ENCODE results near the gene MFSD6.

Gene MFSD6

GRCh38 chr2:190470256-190470826 lies 62.2 kb downstream of the MFSD6 start:
- Histone ChIP-seq H3K4me1 (ENCODE audit: control insufficient read depth, insufficient read depth, low read length) (no peaks in the 10 kb centered on the region), H3K4me3 (ENCODE audit: insufficient read depth, low read depth, low read length) (no peak overlapping the region), H3K9me3 (ENCODE audit: control insufficient read depth, low read length) (no peaks in the 10 kb centered on the region), H3K36me3 (ENCODE audit: control insufficient read depth, insufficient read depth, low read length) (no peaks in the 10 kb centered on the region), H3K27me3 (ENCODE audit: control insufficient read depth, insufficient read depth, low read length, poor library complexity, severe bottlenecking) (no peaks in the 10 kb centered on the region), H3K27ac (ENCODE audit: insufficient read depth, low read depth, low read length, poor library complexity, severe bottlenecking) (no peak overlapping the region)
- WGBS, 2 experiments: 90 to 96% methylated on average over 3 of the region's 5 CpGs

- Histone ChIP-seq H3K27me3 (ENCODE audit: control insufficient read depth, insufficient read depth, low read length, poor library complexity, severe bottlenecking) (no peaks in the 10 kb centered on the region), H3K27ac (ENCODE audit: insufficient read depth, low read depth, low read length, poor library complexity, severe bottlenecking) (no peak overlapping the region), H3K4me3 (ENCODE audit: insufficient read depth, low read depth, low read length) (no peak overlapping the region), H3K9me3 (ENCODE audit: control insufficient read depth, low read length) (no peaks in the 10 kb centered on the region), H3K4me1 (ENCODE audit: control insufficient read depth, insufficient read depth, low read length) (no peaks in the 10 kb centered on the region), H3K36me3 (ENCODE audit: control insufficient read depth, insufficient read depth, low read length) (no peaks in the 10 kb centered on the region)
- WGBS, 2 experiments: 91 to 94% methylated on average over 4 of the region's 4 CpGs
Observed at GRCh38 chr2:190477661-190478454, 69.7 kb downstream of the MFSD6 start.

- H3K4me1 ChIP-seq (ENCODE audit: control insufficient read depth, insufficient read depth, low read length): no peaks in the 10 kb centered on the region
- H3K27me3 ChIP-seq (ENCODE audit: control insufficient read depth, insufficient read depth, low read length, poor library complexity, severe bottlenecking): no peaks in the 10 kb centered on the region
- no peaks in the 10 kb centered on the region for H3K36me3 ChIP-seq (ENCODE audit: control insufficient read depth, insufficient read depth, low read length)
- H3K9me3 ChIP-seq (ENCODE audit: control insufficient read depth, low read length): no peaks in the 10 kb centered on the region
- no peak overlapping the region for H3K27ac ChIP-seq (ENCODE audit: insufficient read depth, low read depth, low read length, poor library complexity, severe bottlenecking)
- H3K4me3 ChIP-seq (ENCODE audit: insufficient read depth, low read depth, low read length): no peak overlapping the region
- 94 to 96% methylated on average over 2 to 3 of the region's 3 CpGs for WGBS, 2 experiments
Observed at GRCh38 chr2:190478572-190479195, 70.5 kb downstream of the MFSD6 start.

- 75 to 88% methylated on average over 2 of the region's 2 CpGs for WGBS, 2 experiments
- no peaks in the 10 kb centered on the region for H3K9me3 ChIP-seq (ENCODE audit: control insufficient read depth, low read length)
- no peaks in the 10 kb centered on the region for H3K27me3 ChIP-seq (ENCODE audit: control insufficient read depth, insufficient read depth, low read length, poor library complexity, severe bottlenecking)
- no peaks in the 10 kb centered on the region for H3K4me1 ChIP-seq (ENCODE audit: control insufficient read depth, insufficient read depth, low read length)
- no peak overlapping the region for H3K27ac ChIP-seq (ENCODE audit: insufficient read depth, low read depth, low read length, poor library complexity, severe bottlenecking)
- H3K4me3 ChIP-seq (ENCODE audit: insufficient read depth, low read depth, low read length): no peak overlapping the region
- H3K36me3 ChIP-seq (ENCODE audit: control insufficient read depth, insufficient read depth, low read length): no peaks in the 10 kb centered on the region
Observed at GRCh38 chr2:190481339-190481738, 73.2 kb downstream of the MFSD6 start.

- H3K4me3 ChIP-seq (ENCODE audit: insufficient read depth, low read depth, low read length): no peak overlapping the region
- no peak overlapping the region for H3K27ac ChIP-seq (ENCODE audit: insufficient read depth, low read depth, low read length, poor library complexity, severe bottlenecking)
- no peaks in the 10 kb centered on the region for H3K4me1 ChIP-seq (ENCODE audit: control insufficient read depth, insufficient read depth, low read length)
- H3K9me3 ChIP-seq (ENCODE audit: control insufficient read depth, low read length): no peaks in the 10 kb centered on the region
- H3K36me3 ChIP-seq (ENCODE audit: control insufficient read depth, insufficient read depth, low read length): no peaks in the 10 kb centered on the region
- H3K27me3 ChIP-seq (ENCODE audit: control insufficient read depth, insufficient read depth, low read length, poor library complexity, severe bottlenecking): no peaks in the 10 kb centered on the region
Observed at GRCh38 chr2:190482451-190482850, 74.3 kb downstream of the MFSD6 start.

GRCh38 chr2:190486037-190486623 lies 78.0 kb downstream of the MFSD6 start:
- Histone ChIP-seq H3K4me1 (ENCODE audit: control insufficient read depth, insufficient read depth, low read length) (peaks cover 4% of the 10 kb centered on the region), H3K36me3 (ENCODE audit: control insufficient read depth, insufficient read depth, low read length) (no peaks in the 10 kb centered on the region)
- 88 to 89% methylated on average over 2 of the region's 3 CpGs for WGBS, 2 experiments

GRCh38 chr2:190488516-190489233 lies 80.5 kb downstream of the MFSD6 start:
- no peaks in the 10 kb centered on the region for H3K27me3 ChIP-seq (ENCODE audit: control insufficient read depth, insufficient read depth, low read length, poor library complexity, severe bottlenecking)
- WGBS, 2 experiments: 83 to 88% methylated on average over 4 to 6 of the region's 6 CpGs
- H3K27ac ChIP-seq (ENCODE audit: insufficient read depth, low read depth, low read length, poor library complexity, severe bottlenecking): no peak overlapping the region
- peaks cover 4% of the 10 kb centered on the region for H3K4me1 ChIP-seq (ENCODE audit: control insufficient read depth, insufficient read depth, low read length)
- H3K36me3 ChIP-seq (ENCODE audit: control insufficient read depth, insufficient read depth, low read length): no peaks in the 10 kb centered on the region
- H3K4me3 ChIP-seq (ENCODE audit: insufficient read depth, low read depth, low read length): no peak overlapping the region
- no peaks in the 10 kb centered on the region for H3K9me3 ChIP-seq (ENCODE audit: control insufficient read depth, low read length)

More at GRCh38 chr2:190486037-190486623, 78.0 kb downstream of the MFSD6 start:
- Histone ChIP-seq H3K4me3 (ENCODE audit: insufficient read depth, low read depth, low read length) (no peak overlapping the region), H3K9me3 (ENCODE audit: control insufficient read depth, low read length) (no peaks in the 10 kb centered on the region), H3K27ac (ENCODE audit: insufficient read depth, low read depth, low read length, poor library complexity, severe bottlenecking) (no peak overlapping the region), H3K27me3 (ENCODE audit: control insufficient read depth, insufficient read depth, low read length, poor library complexity, severe bottlenecking) (no peaks in the 10 kb centered on the region)

GRCh38 chr2:190489475-190489874 lies 81.3 kb downstream of the MFSD6 start:
- Histone ChIP-seq H3K9me3 (ENCODE audit: control insufficient read depth, low read length) (no peaks in the 10 kb centered on the region), H3K36me3 (ENCODE audit: control insufficient read depth, insufficient read depth, low read length) (no peaks in the 10 kb centered on the region), H3K4me1 (ENCODE audit: control insufficient read depth, insufficient read depth, low read length) (peaks cover 4% of the 10 kb centered on the region), H3K27me3 (ENCODE audit: control insufficient read depth, insufficient read depth, low read length, poor library complexity, severe bottlenecking) (no peaks in the 10 kb centered on the region), H3K4me3 (ENCODE audit: insufficient read depth, low read depth, low read length) (no peak overlapping the region), H3K27ac (ENCODE audit: insufficient read depth, low read depth, low read length, poor library complexity, severe bottlenecking) (no peak overlapping the region)
- WGBS, 2 experiments: 76% methylated on average over 4 of the region's 4 CpGs

GRCh38 chr2:190490502-190490901 lies 82.3 kb downstream of the MFSD6 start:
- 88 to 92% methylated on average over 3 of the region's 3 CpGs for WGBS, 2 experiments
- Histone ChIP-seq H3K27ac (ENCODE audit: insufficient read depth, low read depth, low read length, poor library complexity, severe bottlenecking) (no peak overlapping the region), H3K36me3 (ENCODE audit: control insufficient read depth, insufficient read depth, low read length) (no peaks in the 10 kb centered on the region), H3K4me3 (ENCODE audit: insufficient read depth, low read depth, low read length) (no peak overlapping the region), H3K4me1 (ENCODE audit: control insufficient read depth, insufficient read depth, low read length) (peaks cover 4% of the 10 kb centered on the region), H3K9me3 (ENCODE audit: control insufficient read depth, low read length) (no peaks in the 10 kb centered on the region), H3K27me3 (ENCODE audit: control insufficient read depth, insufficient read depth, low read length, poor library complexity, severe bottlenecking) (no peaks in the 10 kb centered on the region)

GRCh38 chr2:190493095-190493494 lies 84.9 kb downstream of the MFSD6 start:
- Histone ChIP-seq H3K27me3 (ENCODE audit: control insufficient read depth, insufficient read depth, low read length, poor library complexity, severe bottlenecking) (no peaks in the 10 kb centered on the region), H3K27ac (ENCODE audit: insufficient read depth, low read depth, low read length, poor library complexity, severe bottlenecking) (no peak overlapping the region), H3K9me3 (ENCODE audit: control insufficient read depth, low read length) (no peaks in the 10 kb centered on the region), H3K36me3 (ENCODE audit: control insufficient read depth, insufficient read depth, low read length) (no peaks in the 10 kb centered on the region), H3K4me1 (ENCODE audit: control insufficient read depth, insufficient read depth, low read length) (peaks cover 4% of the 10 kb centered on the region), H3K4me3 (ENCODE audit: insufficient read depth, low read depth, low read length) (no peak overlapping the region)
- WGBS, 2 experiments: 65 to 79% methylated on average over 2 of the region's 2 CpGs
